Keratinocyte (primary cell): ENCODE data around the gene VMP1. TPM values are rescaled to one million over a fixed set of nuclear protein-coding genes. Genes with fewer than 3 reads are reported as not detected.

Experiments
- DNase-seq: peaks from one replicate; pipeline ENCODE4 v3.0.0-alpha.2; 2011; ENCODE audit warnings: low read depth, missing footprints, low spot score
- FAIRE-seq: peaks from 2 replicates; lab custom pipeline; 2011; peaks lifted over from hg19 to GRCh38; lab: Jason Lieb, UNC
- H2AFZ ChIP-seq: 2 replicates; pipeline ENCODE4 v1.6.0; 2012; ENCODE audit warnings: low read length, control low read depth, inconsistent platforms; ENCODE audit not compliant: control insufficient read depth
- H3K27ac ChIP-seq: 2 replicates; pipeline ENCODE4 v1.5.1; 2011; ENCODE audit warnings: low read length; ENCODE audit not compliant: control insufficient read depth, insufficient read depth
- H3K27me3 ChIP-seq: 3 replicates; pipeline ENCODE4 v1.6.0; 2011; ENCODE audit warnings: low read length; ENCODE audit not compliant: control insufficient read depth, insufficient read depth; ENCODE audit errors: extremely low read depth
- H3K36me3 ChIP-seq, 2 experiments: 2 replicates in 1 of 2; 3 replicates in 1 of 2; pipeline ENCODE4 v1.5.1; 2011; ENCODE audit warnings: low read length in 2 of 2, mild to moderate bottlenecking in 1 of 2; ENCODE audit not compliant: control insufficient read depth in 2 of 2, insufficient read depth in 2 of 2; ENCODE audit errors: extremely low read depth in 1 of 2
- H3K4me1 ChIP-seq: 3 replicates; pipeline ENCODE4 v1.5.1; 2011; ENCODE audit warnings: low read length; ENCODE audit not compliant: control insufficient read depth, insufficient read depth; ENCODE audit errors: extremely low read depth
- H3K4me2 ChIP-seq: 3 replicates; pipeline ENCODE4 v1.6.0; 2011; ENCODE audit warnings: low read depth, low read length; ENCODE audit not compliant: control insufficient read depth, insufficient read depth; ENCODE audit errors: extremely low read depth
- H3K4me3 ChIP-seq, 3 experiments: fragments of 200-600 bp in 1 of 3; sonication (generic) in 1 of 3; 2 replicates in 2 of 3; 3 replicates in 1 of 3; pipeline ENCODE4 v1.5.1; 2011 to 2016; ENCODE audit warnings: low read length in 3 of 3, mild to moderate bottlenecking in 3 of 3, control low read depth in 2 of 3, inconsistent platforms in 1 of 3, low read depth in 1 of 3, mixed read lengths in 1 of 3, mixed run types in 1 of 3, moderate library complexity in 1 of 3; ENCODE audit not compliant: control insufficient read depth in 2 of 3, insufficient read depth in 2 of 3; ENCODE audit errors: extremely low read depth in 1 of 3
- H3K79me2 ChIP-seq: 2 replicates; pipeline ENCODE4 v1.6.0; 2012; ENCODE audit warnings: low read length; ENCODE audit not compliant: control insufficient read depth, insufficient read depth
- H3K9ac ChIP-seq: 3 replicates; pipeline ENCODE4 v1.6.0; 2011; ENCODE audit warnings: low read length; ENCODE audit not compliant: control insufficient read depth, insufficient read depth; ENCODE audit errors: extremely low read depth
- H3K9me1 ChIP-seq: 3 replicates; pipeline ENCODE4 v1.6.0; 2011; ENCODE audit warnings: low read length; ENCODE audit not compliant: control insufficient read depth, insufficient read depth; ENCODE audit errors: extremely low read depth
- H3K9me3 ChIP-seq: 2 replicates; pipeline ENCODE4 v1.5.1; 2012; ENCODE audit warnings: low read depth, low read length; ENCODE audit not compliant: control insufficient read depth
- H4K20me1 ChIP-seq: 3 replicates; pipeline ENCODE4 v1.6.0; 2011; ENCODE audit warnings: low read length; ENCODE audit not compliant: control insufficient read depth, insufficient read depth; ENCODE audit errors: extremely low read depth
- EZH2 ChIP-seq: IDR thresholded peaks from one replicate; pipeline ENCODE4 v1.6.1; 2012; ENCODE audit warnings: inconsistent platforms, mild to moderate bottlenecking, low read length, moderate library complexity
- dilution Hi-C: fragments of 300-500 bp; cut with MboI; formaldehyde crosslinking; loops from one replicate; pipeline ENCODE4 v1.7.0; 2020; ENCODE audit warnings: low sequenced_read_pairs; ENCODE audit not compliant: extremely low pct_ligation_motif_present
- polyA plus RNA-seq, 5 experiments: library from polyadenylated mRNA; depleted of rRNA in 3 of 5; stranded (reverse) in 3 of 5; stranded (forward) in 1 of 5; unstranded in 1 of 5; fragments of >200 nt; gene quantifications; 1 replicate in 1 of 5; 2 replicates in 3 of 5; 3 replicates in 1 of 5; pipeline versions ENCODE4 v1.2.1 to v1.2.3, GENCODE V29; 2011 to 2012; ENCODE audit warnings: missing spikeins in 2 of 5, low read depth in 1 of 5, low replicate concordance in 1 of 5
- TF ChIP-seq, protein P1 (sequence below), 3 experiments: IDR thresholded peaks in 1 of 3; conservative IDR thresholded peaks in 1 of 3; optimal IDR thresholded peaks in 1 of 3; 2 replicates in 2 of 3; 3 replicates in 1 of 3; pipeline versions ENCODE3 to v1.5.1; 2011; ENCODE audit warnings: low read length in 3 of 3, mild to moderate bottlenecking in 3 of 3, moderate library complexity in 2 of 3, control low read depth in 1 of 3, inconsistent platforms in 1 of 3; ENCODE audit not compliant: insufficient read depth in 2 of 3; ENCODE audit errors: extremely low read depth in 1 of 3

The VMP1 gene
- polyA plus RNA-seq, 1 donor (not counting 4 experiments of a cell fraction or from before 2014, with no cell fraction given): 303 TPM

DNA sequence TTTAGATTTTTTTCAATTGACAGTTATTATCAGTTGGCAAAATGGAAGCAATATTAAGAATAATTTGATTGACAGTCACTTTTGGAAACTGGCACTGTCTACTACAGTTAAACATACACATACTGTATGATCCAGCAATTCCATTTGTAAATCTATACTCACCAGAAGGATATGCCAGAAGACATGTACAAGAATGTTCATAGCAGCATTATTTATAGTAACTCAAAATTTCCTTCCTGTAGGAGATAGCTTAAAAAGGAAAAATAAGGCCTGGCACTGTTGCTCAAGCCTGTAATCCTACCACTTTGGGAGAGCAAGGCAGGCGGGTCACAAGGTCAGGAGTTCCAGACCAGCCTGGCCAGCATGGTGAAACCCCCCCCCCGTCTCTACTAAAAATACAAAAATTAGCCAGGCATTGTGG, 89.3 kb downstream of the VMP1 start:
- no peak overlapping the region for H2AFZ ChIP-seq
- H3K9me3 ChIP-seq: no peaks in the 10 kb centered on the region
- DNase-seq (no peak), FAIRE-seq (no peak)
- H3K36me3 ChIP-seq: no peaks in the 10 kb centered on the region
- H3K9me1 ChIP-seq: no peaks in the 10 kb centered on the region
- H3K27ac ChIP-seq: no peak overlapping the region
- H4K20me1 ChIP-seq: no peaks in the 10 kb centered on the region
- no peak overlapping the region for H3K4me2 ChIP-seq
- no peak overlapping the region for H3K4me3 ChIP-seq
- no peaks in the 10 kb centered on the region for H3K27me3 ChIP-seq
- no peak for TF ChIP-seq EZH2
- TF ChIP-seq, protein P1, sequence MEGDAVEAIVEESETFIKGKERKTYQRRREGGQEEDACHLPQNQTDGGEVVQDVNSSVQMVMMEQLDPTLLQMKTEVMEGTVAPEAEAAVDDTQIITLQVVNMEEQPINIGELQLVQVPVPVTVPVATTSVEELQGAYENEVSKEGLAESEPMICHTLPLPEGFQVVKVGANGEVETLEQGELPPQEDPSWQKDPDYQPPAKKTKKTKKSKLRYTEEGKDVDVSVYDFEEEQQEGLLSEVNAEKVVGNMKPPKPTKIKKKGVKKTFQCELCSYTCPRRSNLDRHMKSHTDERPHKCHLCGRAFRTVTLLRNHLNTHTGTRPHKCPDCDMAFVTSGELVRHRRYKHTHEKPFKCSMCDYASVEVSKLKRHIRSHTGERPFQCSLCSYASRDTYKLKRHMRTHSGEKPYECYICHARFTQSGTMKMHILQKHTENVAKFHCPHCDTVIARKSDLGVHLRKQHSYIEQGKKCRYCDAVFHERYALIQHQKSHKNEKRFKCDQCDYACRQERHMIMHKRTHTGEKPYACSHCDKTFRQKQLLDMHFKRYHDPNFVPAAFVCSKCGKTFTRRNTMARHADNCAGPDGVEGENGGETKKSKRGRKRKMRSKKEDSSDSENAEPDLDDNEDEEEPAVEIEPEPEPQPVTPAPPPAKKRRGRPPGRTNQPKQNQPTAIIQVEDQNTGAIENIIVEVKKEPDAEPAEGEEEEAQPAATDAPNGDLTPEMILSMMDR (optimal IDR thresholded peaks at IDR 0.05 in 1 of 3, IDR thresholded peaks at IDR 0.05 in 1 of 3, conservative IDR thresholded peaks at IDR 0.05 in 1 of 3; ENCODE audit: extremely low read depth in 1 of 3, insufficient read depth in 2 of 3, low read length in 3 of 3): no peak
- H3K9ac ChIP-seq: no peak overlapping the region
- no peaks in the 10 kb centered on the region for H3K79me2 ChIP-seq
- H3K4me1 ChIP-seq: no peaks in the 10 kb centered on the region
- dilution Hi-C loops: no loop called here

DNA sequence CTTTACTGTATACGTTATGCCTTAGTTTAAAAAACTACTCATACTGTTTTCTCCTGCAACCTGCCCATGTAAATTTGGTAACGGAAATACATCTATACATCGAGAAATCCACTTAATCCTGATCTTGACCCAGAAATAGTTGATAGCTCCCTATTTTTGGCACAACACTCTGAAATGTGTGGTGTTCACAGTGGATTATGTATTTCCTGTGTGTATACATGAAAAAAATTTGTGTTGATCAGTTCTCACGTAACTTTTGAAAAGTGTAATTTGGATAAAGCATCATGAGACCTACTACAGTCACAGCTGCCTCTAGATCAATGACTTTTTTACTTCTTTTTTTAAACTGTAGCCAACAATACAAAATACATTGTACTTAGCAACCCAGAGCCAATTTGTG, 90.7 kb downstream of the VMP1 start:
- Histone ChIP-seq H3K79me2 (no peaks in the 10 kb centered on the region), H3K4me2 (no peak overlapping the region), H3K9me3 (no peaks in the 10 kb centered on the region), H3K36me3 (no peaks in the 10 kb centered on the region), H3K4me3 (no peak overlapping the region), H3K27me3 (no peaks in the 10 kb centered on the region), H3K9me1 (no peaks in the 10 kb centered on the region), H3K27ac (no peak overlapping the region), H3K9ac (no peak overlapping the region), H3K4me1 (no peaks in the 10 kb centered on the region), H2AFZ (no peak overlapping the region), H4K20me1 (no peaks in the 10 kb centered on the region)
- no peak for TF ChIP-seq EZH2
- TF ChIP-seq, protein P1 (optimal IDR thresholded peaks at IDR 0.05 in 1 of 3, IDR thresholded peaks at IDR 0.05 in 1 of 3, conservative IDR thresholded peaks at IDR 0.05 in 1 of 3; ENCODE audit: extremely low read depth in 1 of 3, insufficient read depth in 2 of 3, low read length in 3 of 3): no peak
- no peak for DNase-seq
- dilution Hi-C loops: no loop called here
- no peak for FAIRE-seq
